Measurements from ENCODE around the gene GAD1.

The GAD1 gene

GRCh38 chr2:170846314-170846713 lies 29.6 kb downstream of the GAD1 start:
- no peak for DNase-seq

GRCh38 chr2:170847716-170848115 lies 31.0 kb downstream of the GAD1 start:
- DNase-seq: no peak

GRCh38 chr2:170848587-170848986 lies 31.9 kb downstream of the GAD1 start:
- no peak for DNase-seq

- DNase-seq: no peak
Observed at GRCh38 chr2:170850251-170850650, 33.6 kb downstream of the GAD1 start.

GRCh38 chr2:170851635-170852034 lies 34.9 kb downstream of the GAD1 start:
- DNase-seq: no peak

- DNase-seq: no peak
Observed at GRCh38 chr2:170856066-170856465, 39.4 kb downstream of the GAD1 start.

GRCh38 chr2:170862286-170862902 lies 45.7 kb downstream of the GAD1 start:
- DNase-seq: no peak

GRCh38 chr2:170863087-170863486 lies 46.4 kb downstream of the GAD1 start:
- DNase-seq: no peak

- no peak for DNase-seq
Observed at GRCh38 chr2:170869036-170869435, 52.3 kb downstream of the GAD1 start.

GRCh38 chr2:170869461-170869860 lies 52.8 kb downstream of the GAD1 start:
- DNase-seq: no peak

GRCh38 chr2:170873035-170873692 lies 56.5 kb downstream of the GAD1 start:
- DNase-seq: peak; percentile 35 to 82

GRCh38 chr2:170878066-170878465 lies 61.4 kb downstream of the GAD1 start:
- no peak for DNase-seq

GRCh38 chr2:170878505-170878904 lies 61.8 kb downstream of the GAD1 start:
- no peak for DNase-seq

GRCh38 chr2:170881840-170882239 lies 65.2 kb downstream of the GAD1 start:
- no peak for DNase-seq

- DNase-seq: no peak
Observed at GRCh38 chr2:170882758-170883157, 66.1 kb downstream of the GAD1 start.

GRCh38 chr2:170883683-170884082 lies 67.0 kb downstream of the GAD1 start:
- no peak for DNase-seq

- no peak for DNase-seq
Observed at GRCh38 chr2:170885130-170885791, 68.6 kb downstream of the GAD1 start.

GRCh38 chr2:170886386-170886785 lies 69.7 kb downstream of the GAD1 start:
- no peak for DNase-seq

- DNase-seq: no peak
Observed at GRCh38 chr2:170887496-170887895, 70.8 kb downstream of the GAD1 start.

- DNase-seq: no peak
Observed at GRCh38 chr2:170887896-170888295, 71.2 kb downstream of the GAD1 start.

- no peak for DNase-seq
Observed at GRCh38 chr2:170891893-170892292, 75.2 kb downstream of the GAD1 start.

- no peak for DNase-seq
Observed at GRCh38 chr2:170892391-170892951, 75.8 kb downstream of the GAD1 start.

- DNase-seq: no peak
Observed at GRCh38 chr2:170895023-170895757, 78.5 kb downstream of the GAD1 start.

Measured in NCI-H526 (cell line).